ENCODE results near the gene PIM3.

- no peak for TF ChIP-seq FOXM1 (IDR thresholded peaks at IDR 0.05; ENCODE audit: borderline replicate concordance)
- no peak for TF ChIP-seq ELF4 (IDR thresholded peaks at IDR 0.05)
- no peak for TF ChIP-seq FOXA1 (IDR thresholded peaks at IDR 0.05)
- TF ChIP-seq ARNT (IDR thresholded peaks at IDR 0.05) = no peak
- TF ChIP-seq CTBP1 (IDR thresholded peaks at IDR 0.05; ENCODE audit: borderline replicate concordance) = no peak
- no peak for TF ChIP-seq TARDBP (IDR thresholded peaks at IDR 0.05)
- no peak for TF ChIP-seq BHLHE40 (IDR thresholded peaks at IDR 0.05; ENCODE audit: borderline replicate concordance)
- no peak for TF ChIP-seq FOXK2 (IDR thresholded peaks at IDR 0.05)
- no peak for TF ChIP-seq SP1 (IDR thresholded peaks at IDR 0.05)
- TF ChIP-seq NFRKB (IDR thresholded peaks at IDR 0.05) = no peak
- TF ChIP-seq PKNOX1 (IDR thresholded peaks at IDR 0.05) = no peak
- TF ChIP-seq ZNF384 (IDR thresholded peaks at IDR 0.05) = no peak
Measured at GRCh38 chr22:49928185-49928495, 32.4 kb upstream of the PIM3 start.

Data from HEK293T (cell line).